Naive thymus-derived CD4-positive, alpha-beta T cell (primary cell): ENCODE measurements around the gene CYP26B1. TPM values are rescaled to one million over a fixed set of nuclear protein-coding genes. Genes with fewer than 3 reads are reported as not detected.

ENCODE experiments used
- ATAC-seq: fragments of 150-1000 bp; cut with Tn5 transposase; 2 replicates; pipeline ENCODE4 v1.10.0; 2021; ENCODE audit warnings: mild to moderate bottlenecking, moderate library complexity
- CTCF ChIA-PET: fragments of 350-600 bp; sonication (Branson Sonifier 250); formaldehyde crosslinking; loops from one replicate; lab custom pipeline; 2021; ENCODE audit warnings: antibody characterized with exemption; lab: Charles Lee
- POLR2A ChIA-PET: fragments of 350-600 bp; sonication (Branson Sonifier 250); formaldehyde crosslinking; loops from one replicate; lab custom pipeline; 2021; ENCODE audit warnings: antibody characterized with exemption, inconsistent platforms; lab: Charles Lee
- DNase-seq, 9 donors: peaks; one replicate each; pipeline versions ENCODE4 v3.0.0 to v3.0.0-alpha.2; 2020 to 2022; ENCODE audit warnings: mixed read lengths in 1 of 9
- H3K27ac ChIP-seq: one replicate; pipeline ENCODE4 v1.7.0; 2013; ENCODE audit warnings: mild to moderate bottlenecking, low read depth, low read length, moderate library complexity
- H3K27me3 ChIP-seq, 2 donors: one replicate each; pipeline ENCODE4 v1.7.0; 2013; ENCODE audit warnings: low read length in 2 of 2, mild to moderate bottlenecking in 2 of 2, moderate library complexity in 2 of 2; ENCODE audit not compliant: control insufficient read depth in 2 of 2, insufficient read depth in 2 of 2
- H3K36me3 ChIP-seq, 3 experiments: 1 replicate in 2 of 3; 2 replicates in 1 of 3; pipeline ENCODE4 v1.7.0; 2013; ENCODE audit warnings: low read length in 3 of 3, mild to moderate bottlenecking in 3 of 3, moderate library complexity in 1 of 3; ENCODE audit not compliant: insufficient read depth in 3 of 3, control insufficient read depth in 2 of 3
- H3K4me1 ChIP-seq, 2 donors: one replicate each; pipeline ENCODE4 v1.7.0; 2013; ENCODE audit warnings: low read length in 2 of 2, mild to moderate bottlenecking in 2 of 2, moderate library complexity in 1 of 2; ENCODE audit not compliant: control insufficient read depth in 2 of 2, insufficient read depth in 2 of 2
- H3K4me3 ChIP-seq: 2 replicates; pipeline ENCODE4 v1.7.0; 2013; ENCODE audit warnings: mild to moderate bottlenecking, low read length
- H3K9me3 ChIP-seq, 3 experiments: 1 replicate in 2 of 3; 2 replicates in 1 of 3; pipeline ENCODE4 v1.7.0; 2013; ENCODE audit warnings: low read length in 3 of 3; ENCODE audit not compliant: control insufficient read depth in 2 of 3
- H3K27ac Mint-ChIP-seq, 9 donors: one replicate each; pipeline ENCODE4 v1.8.0; 2020 to 2022; ENCODE audit warnings: mixed read lengths in 9 of 9, mild to moderate bottlenecking in 8 of 9, moderate library complexity in 5 of 9, inconsistent platforms in 2 of 9
- H3K27me3 Mint-ChIP-seq, 5 donors: one replicate each; pipeline ENCODE4 v1.8.0; 2021 to 2022; ENCODE audit warnings: mixed read lengths in 5 of 5, mild to moderate bottlenecking in 1 of 5
- H3K36me3 Mint-ChIP-seq, 5 donors: one replicate each; pipeline ENCODE4 v1.8.0; 2020 to 2022; ENCODE audit warnings: mixed read lengths in 5 of 5, mild to moderate bottlenecking in 3 of 5, inconsistent platforms in 1 of 5
- H3K4me1 Mint-ChIP-seq, 7 donors: one replicate each; pipeline ENCODE4 v1.8.0; 2020 to 2022; ENCODE audit warnings: mixed read lengths in 7 of 7, mild to moderate bottlenecking in 3 of 7, inconsistent platforms in 1 of 7
- H3K4me3 Mint-ChIP-seq, 10 donors: one replicate each; pipeline ENCODE4 v1.8.0; 2020 to 2022; ENCODE audit warnings: mild to moderate bottlenecking in 10 of 10, mixed read lengths in 10 of 10, moderate library complexity in 6 of 10, inconsistent platforms in 2 of 10
- H3K9me3 Mint-ChIP-seq, 11 donors: one replicate each; pipeline ENCODE4 v1.8.0; 2020 to 2022; ENCODE audit warnings: mixed read lengths in 11 of 11, mild to moderate bottlenecking in 4 of 11, inconsistent platforms in 1 of 11, moderate library complexity in 1 of 11
- intact Hi-C, 2 donors: fragments of 100-400 bp; cut with micrococcal nuclease; formaldehyde crosslinking; loops; one replicate each; pipeline ENCODE4 v1.15.1; 2023
- polyA plus RNA-seq, 2 donors: library from polyadenylated mRNA; unstranded; fragments of 300-500 nt; fragmentation: Illumina TruSeq; gene quantifications; one replicate each; pipeline ENCODE4 v1.2.3, GENCODE V29; 2021
- total RNA-seq, 6 experiments: library from RNA in 5 of 6; stranded (reverse) in 5 of 6; gene quantifications; 1 replicate in 5 of 6; 2 replicates in 1 of 6; pipeline ENCODE4 v1.2.3 and lab custom pipeline; 2021 to 2026

Gene CYP26B1
- total and polyA plus RNA-seq, 7 experiments from 2014 or later: not detected

GRCh38 chr2:72131916-72132841 lies 15.5 kb downstream of the CYP26B1 start:
- intact Hi-C loops: no loop called here
- no peak for DNase-seq

GRCh38 chr2:72131371-72131891 lies 16.2 kb downstream of the CYP26B1 start:
- DNase-seq: no peak
- no peak overlapping the region for H3K27ac ChIP-seq
- Mint-ChIP-seq H3K36me3 (no peaks in the 10 kb centered on the region), H3K9me3 (no peaks in the 10 kb centered on the region), H3K27me3 (peaks cover 0 to 18% (median 5%) of the 10 kb centered on the region in 5 donors), H3K27ac (no peak overlapping the region), H3K4me3 (no peak overlapping the region), H3K4me1 (peaks cover 0 to 1% (median 0%) of the 10 kb centered on the region in 7 donors)
- no peaks in the 10 kb centered on the region for H3K4me1 ChIP-seq
- H3K36me3 ChIP-seq: no peaks in the 10 kb centered on the region
- no peak overlapping the region for H3K4me3 ChIP-seq
- ATAC-seq: no peak
- ChIA-PET CTCF (no interaction called here), POLR2A (no interaction called here)
- H3K27me3 ChIP-seq: no peaks in the 10 kb centered on the region
- intact Hi-C loops: no loop called here
- no peaks in the 10 kb centered on the region for H3K9me3 ChIP-seq

More at GRCh38 chr2:72131916-72132841, 15.5 kb downstream of the CYP26B1 start:
- peaks cover 0 to 2% (median 0%) of the 10 kb centered on the region in 7 donors for H3K4me1 Mint-ChIP-seq
- peaks cover 0 to 16% (median 5%) of the 10 kb centered on the region in 5 donors for H3K27me3 Mint-ChIP-seq
- POLR2A ChIA-PET: no interaction called here
- ATAC-seq: no peak
- H3K4me3 Mint-ChIP-seq: no peak overlapping the region
- no peak overlapping the region for H3K27ac ChIP-seq
- no peaks in the 10 kb centered on the region for H3K9me3 Mint-ChIP-seq
- no peaks in the 10 kb centered on the region for H3K27me3 ChIP-seq
- no peaks in the 10 kb centered on the region for H3K36me3 ChIP-seq
- CTCF ChIA-PET: no interaction called here
- no peak overlapping the region for H3K27ac Mint-ChIP-seq
- H3K4me3 ChIP-seq: no peak overlapping the region
- H3K9me3 ChIP-seq: no peaks in the 10 kb centered on the region
- no peaks in the 10 kb centered on the region for H3K4me1 ChIP-seq
- no peaks in the 10 kb centered on the region for H3K36me3 Mint-ChIP-seq

DNA sequence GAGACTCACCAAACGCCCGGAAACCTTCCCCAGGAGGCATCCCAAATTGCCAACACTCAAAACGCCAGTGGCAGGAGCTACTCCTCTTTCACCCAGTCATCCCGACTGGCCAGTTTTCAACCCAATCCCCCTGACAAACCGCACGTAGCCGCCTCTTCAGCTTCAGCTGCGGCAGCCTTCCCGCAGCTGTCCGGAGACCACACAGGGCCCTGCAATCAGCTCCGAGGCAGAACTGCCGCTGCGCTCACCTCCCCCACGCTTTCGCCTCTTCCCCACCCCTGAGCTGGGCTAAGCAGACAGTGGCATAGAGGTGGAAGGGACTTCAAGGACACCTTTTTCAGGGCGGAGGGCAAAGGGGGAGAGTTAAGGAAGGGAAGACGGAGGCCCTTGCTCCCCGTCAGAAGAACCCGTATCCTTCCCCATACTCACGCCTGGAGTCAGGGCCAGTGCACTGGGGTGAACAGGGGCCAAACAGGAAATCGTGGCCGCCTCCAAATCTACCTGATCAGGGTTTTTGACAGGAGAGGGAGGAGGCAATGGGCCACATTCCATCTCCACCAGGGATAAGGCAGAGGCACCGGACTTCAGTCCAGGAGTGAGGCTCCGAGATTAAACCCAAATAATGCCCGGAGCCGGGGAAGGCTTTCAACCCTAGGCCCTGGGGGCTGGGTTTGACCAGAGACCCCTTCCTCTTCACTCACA lies 16.9 kb downstream of the CYP26B1 start:
- H3K9me3 ChIP-seq: no peaks in the 10 kb centered on the region
- Mint-ChIP-seq H3K27ac (no peak overlapping the region), H3K9me3 (peaks cover 0 to 2% (median 0%) of the 10 kb centered on the region in 11 donors), H3K36me3 (no peaks in the 10 kb centered on the region), H3K27me3 (peaks cover 0 to 23% (median 7%) of the 10 kb centered on the region in 5 donors), H3K4me3 (no peak overlapping the region), H3K4me1 (peaks cover 0 to 4% (median 0%) of the 10 kb centered on the region in 7 donors)
- H3K27me3 ChIP-seq: no peaks in the 10 kb centered on the region
- ATAC-seq (no peak), DNase-seq (no peak)
- H3K4me1 ChIP-seq: no peaks in the 10 kb centered on the region
- H3K4me3 ChIP-seq: no peak overlapping the region
- intact Hi-C loops: no loop called here
- ChIA-PET CTCF (no interaction called here), POLR2A (no interaction called here)
- no peaks in the 10 kb centered on the region for H3K36me3 ChIP-seq
- no peak overlapping the region for H3K27ac ChIP-seq

- Mint-ChIP-seq H3K36me3 (no peaks in the 10 kb centered on the region), H3K4me3 (no peak overlapping the region), H3K27ac (no peak overlapping the region), H3K4me1 (peaks cover 0 to 4% (median 0%) of the 10 kb centered on the region in 7 donors), H3K9me3 (peaks cover 0 to 2% (median 0%) of the 10 kb centered on the region in 11 donors), H3K27me3 (peaks cover 0 to 23% (median 7%) of the 10 kb centered on the region in 5 donors)
- ATAC-seq (no peak), DNase-seq (peak in 1 of 9 donors; percentile 6)
- Histone ChIP-seq H3K27me3 (no peaks in the 10 kb centered on the region), H3K4me1 (no peaks in the 10 kb centered on the region), H3K36me3 (no peaks in the 10 kb centered on the region), H3K9me3 (no peaks in the 10 kb centered on the region), H3K27ac (no peak overlapping the region), H3K4me3 (no peak overlapping the region)
- CTCF ChIA-PET: no interaction called here
- intact Hi-C loops: no loop called here
- POLR2A ChIA-PET: no interaction called here
These were observed 17.9 kb downstream of the CYP26B1 start for GRCh38 chr2:72129681-72130340.

- no peak overlapping the region for H3K27ac Mint-ChIP-seq
- no peaks in the 10 kb centered on the region for H3K27me3 ChIP-seq
- H3K36me3 ChIP-seq: no peaks in the 10 kb centered on the region
- no peak overlapping the region for H3K4me3 Mint-ChIP-seq
- no peak overlapping the region for H3K27ac ChIP-seq
- H3K4me3 ChIP-seq: no peak overlapping the region
- CTCF ChIA-PET: no interaction called here
- DNase-seq: peak in 1 of 9 donors; percentile 2
- peaks cover 0 to 3% (median 0%) of the 10 kb centered on the region in 11 donors for H3K9me3 Mint-ChIP-seq
- no peaks in the 10 kb centered on the region for H3K9me3 ChIP-seq
- no peaks in the 10 kb centered on the region for H3K4me1 ChIP-seq
- H3K36me3 Mint-ChIP-seq: no peaks in the 10 kb centered on the region
- H3K4me1 Mint-ChIP-seq: peaks cover 0 to 4% (median 0%) of the 10 kb centered on the region in 7 donors
- ATAC-seq: no peak
- intact Hi-C loops: no loop called here
- POLR2A ChIA-PET: no interaction called here
- peaks cover 1 to 23% (median 11%) of the 10 kb centered on the region in 5 donors for H3K27me3 Mint-ChIP-seq
These were observed 18.8 kb downstream of the CYP26B1 start for GRCh38 chr2:72128843-72129227.

DNA sequence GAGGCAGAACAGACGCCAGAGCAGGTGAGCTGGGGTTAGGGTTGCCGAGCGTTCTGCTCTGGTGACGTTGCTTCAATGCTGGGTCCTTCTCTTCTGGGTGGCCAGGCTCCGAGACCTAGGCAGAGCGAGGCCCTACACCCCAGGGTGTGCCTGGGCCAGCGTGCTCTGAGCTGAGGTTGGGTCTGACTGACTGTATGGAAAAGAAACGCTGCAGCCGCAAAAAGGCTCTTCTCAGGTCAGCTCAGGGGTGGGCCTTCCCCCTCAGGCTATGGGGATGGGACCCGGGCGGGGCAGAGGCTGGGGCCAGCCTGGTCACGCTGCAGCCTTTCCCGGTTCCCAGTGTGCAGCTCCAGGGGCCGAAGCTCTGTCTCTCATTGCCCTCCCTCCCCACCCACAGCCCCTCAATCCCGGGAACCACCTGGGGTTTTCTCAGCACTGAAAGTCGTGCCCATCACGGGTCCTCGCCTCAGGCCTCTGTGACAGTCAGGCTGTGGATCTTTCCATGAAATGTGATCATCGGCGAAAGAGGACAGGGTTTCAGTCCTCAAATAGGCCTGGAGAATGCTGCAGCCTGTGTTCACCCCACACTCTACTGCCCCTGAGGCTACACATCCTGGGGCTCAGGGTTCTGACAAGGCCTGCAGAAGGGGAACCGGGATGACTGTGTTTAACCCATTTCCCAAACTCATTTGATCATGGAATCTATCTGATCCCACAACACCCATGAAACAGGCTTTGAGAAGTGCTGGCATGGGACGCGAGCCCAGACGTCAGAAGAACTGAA lies 19.4 kb downstream of the CYP26B1 start:
- H3K27ac Mint-ChIP-seq: no peak overlapping the region
- POLR2A ChIA-PET: no interaction called here
- peaks cover 0 to 3% (median 0%) of the 10 kb centered on the region in 11 donors for H3K9me3 Mint-ChIP-seq
- no peak overlapping the region for H3K4me3 Mint-ChIP-seq
- Histone ChIP-seq H3K4me1 (no peaks in the 10 kb centered on the region), H3K36me3 (no peaks in the 10 kb centered on the region), H3K27me3 (no peaks in the 10 kb centered on the region), H3K9me3 (no peaks in the 10 kb centered on the region), H3K27ac (no peak overlapping the region), H3K4me3 (no peak overlapping the region)
- peaks cover 2 to 23% (median 11%) of the 10 kb centered on the region in 5 donors for H3K27me3 Mint-ChIP-seq
- H3K4me1 Mint-ChIP-seq: peaks cover 0 to 4% (median 0%) of the 10 kb centered on the region in 7 donors
- ATAC-seq (no peak), DNase-seq (peak in 1 of 9 donors; percentile 3)
- H3K36me3 Mint-ChIP-seq: no peaks in the 10 kb centered on the region
- CTCF ChIA-PET: no interaction called here
- intact Hi-C loops: no loop called here
